Parathyroid adenoma (tissue), 2 donors: ENCODE results near the gene DHRS2.
A peak's percentile ranks its signal among the peaks of the same experiment; 100 is the strongest.

Source experiments
- H2AFZ ChIP-seq: fragments of 300-600 bp; sonication (generic); one replicate; pipeline ENCODE4 v1.7.0; 2017; ENCODE audit warnings: antibody characterized with exemption, mild to moderate bottlenecking
- H3K27ac ChIP-seq: fragments of 300-600 bp; sonication (generic); one replicate; pipeline ENCODE4 v1.7.0; 2017
- H3K27me3 ChIP-seq: fragments of 300-600 bp; sonication (generic); one replicate; pipeline ENCODE4 v1.7.0; 2017; ENCODE audit warnings: low read length; ENCODE audit not compliant: control insufficient read depth, insufficient read depth
- H3K36me3 ChIP-seq: fragments of 300-600 bp; sonication (generic); one replicate; pipeline ENCODE4 v1.7.0; 2017; ENCODE audit warnings: low read length; ENCODE audit not compliant: control insufficient read depth, insufficient read depth
- H3K4me1 ChIP-seq: fragments of 300-600 bp; sonication (generic); one replicate; pipeline ENCODE4 v1.7.0; 2017; ENCODE audit warnings: control low read depth
- H3K4me2 ChIP-seq: fragments of 300-600 bp; sonication (generic); one replicate; pipeline ENCODE4 v1.7.0; 2017; ENCODE audit warnings: low read length
- H3K4me3 ChIP-seq: fragments of 300-600 bp; sonication (generic); one replicate; pipeline ENCODE4 v1.7.0; 2017; ENCODE audit warnings: low read depth, low read length
- H3K79me2 ChIP-seq: fragments of 300-600 bp; sonication (generic); one replicate; pipeline ENCODE4 v1.7.0; 2017; ENCODE audit warnings: control low read depth
- H3K9ac ChIP-seq: fragments of 300-600 bp; sonication (generic); one replicate; pipeline ENCODE4 v1.7.0; 2017; ENCODE audit warnings: mild to moderate bottlenecking
- H3K9me3 ChIP-seq: fragments of 300-600 bp; sonication (generic); one replicate; pipeline ENCODE4 v1.7.0; 2017; ENCODE audit warnings: low read length; ENCODE audit not compliant: control insufficient read depth
- TF ChIP-seq, protein P1 (sequence below): fragments of 300-600 bp; sonication (generic); IDR thresholded peaks from one replicate; pipeline ENCODE4 v1.7.0; 2017; ENCODE audit warnings: antibody characterized with exemption, mild to moderate bottlenecking
- donor health status: primary hyperparathyroidism.

The DHRS2 gene

GRCh38 chr14:23641180-23641914, 5.2 kb downstream of the DHRS2 start:
- no peaks in the 10 kb centered on the region for H3K79me2 ChIP-seq
- H2AFZ ChIP-seq = peak overlapping the region; percentile 51
- no peaks in the 10 kb centered on the region for H3K9me3 ChIP-seq
- TF ChIP-seq, protein P1, sequence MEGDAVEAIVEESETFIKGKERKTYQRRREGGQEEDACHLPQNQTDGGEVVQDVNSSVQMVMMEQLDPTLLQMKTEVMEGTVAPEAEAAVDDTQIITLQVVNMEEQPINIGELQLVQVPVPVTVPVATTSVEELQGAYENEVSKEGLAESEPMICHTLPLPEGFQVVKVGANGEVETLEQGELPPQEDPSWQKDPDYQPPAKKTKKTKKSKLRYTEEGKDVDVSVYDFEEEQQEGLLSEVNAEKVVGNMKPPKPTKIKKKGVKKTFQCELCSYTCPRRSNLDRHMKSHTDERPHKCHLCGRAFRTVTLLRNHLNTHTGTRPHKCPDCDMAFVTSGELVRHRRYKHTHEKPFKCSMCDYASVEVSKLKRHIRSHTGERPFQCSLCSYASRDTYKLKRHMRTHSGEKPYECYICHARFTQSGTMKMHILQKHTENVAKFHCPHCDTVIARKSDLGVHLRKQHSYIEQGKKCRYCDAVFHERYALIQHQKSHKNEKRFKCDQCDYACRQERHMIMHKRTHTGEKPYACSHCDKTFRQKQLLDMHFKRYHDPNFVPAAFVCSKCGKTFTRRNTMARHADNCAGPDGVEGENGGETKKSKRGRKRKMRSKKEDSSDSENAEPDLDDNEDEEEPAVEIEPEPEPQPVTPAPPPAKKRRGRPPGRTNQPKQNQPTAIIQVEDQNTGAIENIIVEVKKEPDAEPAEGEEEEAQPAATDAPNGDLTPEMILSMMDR = no peak
- H3K36me3 ChIP-seq = no peaks in the 10 kb centered on the region
- H3K4me2 ChIP-seq = no peak overlapping the region
- H3K27me3 ChIP-seq = no peaks in the 10 kb centered on the region
- H3K4me1 ChIP-seq = peaks cover 44% of the 10 kb centered on the region
- H3K27ac ChIP-seq = peak overlapping the region; percentile 85
- no peak overlapping the region for H3K4me3 ChIP-seq
- H3K9ac ChIP-seq = no peak overlapping the region

- no peak overlapping the region for H3K4me2 ChIP-seq
- H3K4me3 ChIP-seq = no peak overlapping the region
- peaks cover 41% of the 10 kb centered on the region for H3K4me1 ChIP-seq
- TF ChIP-seq, protein P1 = no peak
- H2AFZ ChIP-seq = peak overlapping the region; percentile 43
- no peaks in the 10 kb centered on the region for H3K27me3 ChIP-seq
- no peak overlapping the region for H3K9ac ChIP-seq
- H3K27ac ChIP-seq = no peak overlapping the region
- H3K9me3 ChIP-seq = no peaks in the 10 kb centered on the region
- H3K36me3 ChIP-seq = no peaks in the 10 kb centered on the region
- H3K79me2 ChIP-seq = no peaks in the 10 kb centered on the region
These were observed 5.9 kb downstream of the DHRS2 start for GRCh38 chr14:23641915-23642588.

DNA sequence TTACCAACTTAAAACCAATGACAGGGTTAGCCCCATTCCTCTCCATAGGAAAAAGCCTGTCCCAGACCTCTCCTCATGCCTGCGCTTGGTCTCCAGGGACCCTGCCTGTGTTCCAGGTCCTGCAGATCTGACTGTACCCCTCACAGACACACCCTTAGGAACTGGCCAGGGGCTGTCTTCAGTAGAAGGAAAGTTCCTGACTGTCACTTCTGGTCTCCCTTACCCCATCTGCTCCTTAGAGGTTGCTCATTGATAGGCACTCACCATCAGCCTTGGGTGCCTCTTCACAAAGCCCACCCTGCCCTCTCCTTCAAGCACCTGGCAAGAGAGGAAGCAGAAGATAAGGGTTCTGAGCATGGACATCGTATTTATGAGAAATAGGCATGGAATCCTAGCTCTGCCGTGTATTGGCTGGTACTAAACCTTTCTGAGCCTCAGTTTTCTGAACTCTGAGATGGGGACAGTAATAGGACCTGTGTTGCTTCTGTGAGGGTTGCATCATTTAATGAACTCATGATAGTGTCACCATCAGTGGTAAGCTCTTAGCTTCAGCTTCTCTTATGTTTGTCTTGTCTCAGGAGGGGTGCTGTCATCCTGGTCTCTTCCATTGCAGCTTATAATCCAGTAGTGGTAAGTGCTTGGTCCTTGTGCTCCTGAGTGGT, 7.5 kb downstream of the DHRS2 start:
- Histone ChIP-seq H3K27me3 (no peaks in the 10 kb centered on the region), H3K27ac (no peak overlapping the region), H3K36me3 (no peaks in the 10 kb centered on the region), H3K9me3 (no peaks in the 10 kb centered on the region), H3K4me3 (no peak overlapping the region), H3K9ac (no peak overlapping the region), H3K4me2 (no peak overlapping the region), H3K79me2 (no peaks in the 10 kb centered on the region), H2AFZ (no peak overlapping the region), H3K4me1 (peaks cover 26% of the 10 kb centered on the region)
- TF ChIP-seq, protein P1 = no peak

DNA sequence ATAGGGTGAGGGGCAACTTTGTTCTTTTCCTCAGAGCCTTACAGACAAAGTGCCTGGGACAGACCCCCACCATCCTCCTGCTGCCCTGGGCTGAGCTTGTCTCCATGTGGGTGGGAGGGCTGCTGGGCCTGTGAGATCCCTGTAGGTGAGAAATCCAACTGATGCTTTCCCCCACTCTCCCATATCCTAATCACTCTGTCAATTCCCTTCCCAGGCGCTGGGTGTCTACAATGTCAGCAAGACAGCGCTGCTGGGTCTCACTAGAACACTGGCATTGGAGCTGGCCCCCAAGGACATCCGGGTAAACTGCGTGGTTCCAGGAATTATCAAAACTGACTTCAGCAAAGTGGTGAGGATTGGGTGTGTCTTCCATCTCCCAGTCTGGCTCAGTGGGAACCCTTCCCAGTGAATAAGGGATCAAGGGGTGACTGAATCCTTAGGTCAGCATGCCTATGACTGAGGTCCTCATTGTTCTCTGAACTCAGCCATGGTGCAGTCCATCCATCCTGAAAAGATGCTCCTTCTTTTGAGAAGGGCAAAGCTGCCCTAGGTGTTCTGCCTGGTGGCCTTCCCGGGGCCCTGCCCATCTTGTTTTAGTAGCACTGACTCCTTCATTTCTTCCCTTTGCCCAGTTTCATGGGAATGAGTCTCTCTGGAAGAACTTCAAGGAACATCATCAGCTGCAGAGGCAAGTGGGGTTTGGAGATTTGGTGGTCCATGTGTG, 8.2 kb downstream of the DHRS2 start:
- Histone ChIP-seq H3K9me3 (no peaks in the 10 kb centered on the region), H3K27ac (no peak overlapping the region)
- TF ChIP-seq, protein P1 = no peak

More for the DNA sequence above, 8.2 kb downstream of the DHRS2 start:
- H2AFZ ChIP-seq = no peak overlapping the region
- no peaks in the 10 kb centered on the region for H3K36me3 ChIP-seq
- H3K27me3 ChIP-seq = no peaks in the 10 kb centered on the region
- H3K9ac ChIP-seq = no peak overlapping the region
- no peak overlapping the region for H3K4me3 ChIP-seq
- H3K79me2 ChIP-seq = no peaks in the 10 kb centered on the region
- H3K4me2 ChIP-seq = no peak overlapping the region
- peaks cover 22% of the 10 kb centered on the region for H3K4me1 ChIP-seq
